Activated CD8-positive, alpha-beta T cell treated with anti-CD3 and anti-CD28 coated beads, Interleukin-2, amount 10 ng/mL, durations not matched to agents 7 days and 5 days (primary cell): ENCODE data around the gene TNRC6C. TPM values are rescaled to one million over a fixed set of nuclear protein-coding genes. Genes with fewer than 3 reads are reported as not detected.
A peak's percentile ranks its signal among the peaks of the same experiment; 100 is the strongest.

Source experiments
- ATAC-seq: fragments of 150-1000 bp; cut with Tn5 transposase; one replicate; pipeline ENCODE4 v1.10.0; 2021; ENCODE audit warnings: moderate library complexity
- CTCF ChIA-PET: fragments of 350-600 bp; sonication (Branson Sonifier 250); formaldehyde crosslinking; loops from one replicate; lab custom pipeline; 2021; ENCODE audit warnings: antibody characterized with exemption; lab: Charles Lee
- POLR2A ChIA-PET: fragments of 350-600 bp; sonication (Branson Sonifier 250); formaldehyde crosslinking; loops from one replicate; lab custom pipeline; 2021; ENCODE audit warnings: antibody characterized with exemption; lab: Charles Lee
- DNase-seq: peaks from one replicate; pipeline ENCODE4 v3.0.0-alpha.2; 2020
- H3K27ac Mint-ChIP-seq: one replicate; pipeline ENCODE4 v1.8.0; 2021; ENCODE audit warnings: mild to moderate bottlenecking, mixed read lengths
- H3K27me3 Mint-ChIP-seq: one replicate; pipeline ENCODE4 v1.8.0; 2021; ENCODE audit warnings: low read depth, mixed read lengths
- H3K36me3 Mint-ChIP-seq: one replicate; pipeline ENCODE4 v1.8.0; 2021; ENCODE audit warnings: low read depth, mixed read lengths
- H3K4me1 Mint-ChIP-seq: one replicate; pipeline ENCODE4 v1.8.0; 2021; ENCODE audit warnings: low read depth, mixed read lengths
- H3K4me3 Mint-ChIP-seq: one replicate; pipeline ENCODE4 v1.8.0; 2021; ENCODE audit warnings: mild to moderate bottlenecking, mixed read lengths
- H3K9me3 Mint-ChIP-seq: one replicate; pipeline ENCODE4 v1.8.0; 2022; ENCODE audit warnings: mixed read lengths; ENCODE audit not compliant: insufficient read depth
- total RNA-seq, 2 experiments: library from RNA; stranded (reverse); gene quantifications; one replicate each; pipeline ENCODE4 v1.2.3, GENCODE V29; 2021

Gene TNRC6C
- total RNA-seq, 2 experiments from 2014 or later: 33.3 to 36.2 TPM

GRCh38 chr17:78124081-78124835 lies 165.8 kb downstream of the TNRC6C start:
- no peak for DNase-seq
- peaks cover 72% of the 10 kb centered on the region for H3K36me3 Mint-ChIP-seq
- ATAC-seq: no peak
- H3K4me1 Mint-ChIP-seq: peaks cover 67% of the 10 kb centered on the region
- no peaks in the 10 kb centered on the region for H3K9me3 Mint-ChIP-seq
- POLR2A ChIA-PET: interaction anchor here (1.2 to 13.9 kb wide), 4 partner anchors 10 to 52 kb away, joined by 4 to 182 read pairs (median 20); no protein-coding TSS in a partner anchor
- H3K4me3 Mint-ChIP-seq: peak overlapping the region; percentile 63
- no peaks in the 10 kb centered on the region for H3K27me3 Mint-ChIP-seq
- CTCF ChIA-PET: interaction anchor here (0.8 to 11.1 kb wide), 4 partner anchors 11 to 127 kb away, joined by 3 to 133 read pairs (median 8); no protein-coding TSS in a partner anchor
- peak overlapping the region; percentile 82 for H3K27ac Mint-ChIP-seq

DNA sequence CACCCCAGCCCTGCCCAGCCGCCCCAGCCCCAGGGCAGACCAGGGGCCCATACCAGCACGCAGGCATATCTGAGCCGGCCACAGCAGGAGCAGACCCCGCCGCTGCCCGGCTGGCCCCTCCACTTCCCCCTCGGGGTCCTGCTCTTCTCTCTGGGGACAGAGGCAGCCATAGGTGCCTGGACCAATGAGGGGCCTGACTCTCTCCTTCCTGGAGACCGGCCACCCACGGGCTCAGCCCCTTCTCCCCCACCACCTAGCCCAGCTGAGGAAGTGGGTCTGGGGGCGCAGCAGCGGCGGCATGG lies 166.3 kb downstream of the TNRC6C start:
- ChIA-PET POLR2A (interaction anchor here (1.2 to 13.9 kb wide), 4 partner anchors 10 to 52 kb away, joined by 4 to 182 read pairs (median 20); no protein-coding TSS in a partner anchor), CTCF (interaction anchor here (0.8 to 11.1 kb wide), 4 partner anchors 11 to 127 kb away, joined by 3 to 133 read pairs (median 8); no protein-coding TSS in a partner anchor)
- H3K9me3 Mint-ChIP-seq: no peaks in the 10 kb centered on the region
- no peak for ATAC-seq
- peaks cover 70% of the 10 kb centered on the region for H3K4me1 Mint-ChIP-seq
- peak overlapping the region; percentile 67 for H3K27ac Mint-ChIP-seq
- no peak for DNase-seq
- H3K4me3 Mint-ChIP-seq: peak overlapping the region; percentile 93
- no peaks in the 10 kb centered on the region for H3K27me3 Mint-ChIP-seq
- peaks cover 71% of the 10 kb centered on the region for H3K36me3 Mint-ChIP-seq

DNA sequence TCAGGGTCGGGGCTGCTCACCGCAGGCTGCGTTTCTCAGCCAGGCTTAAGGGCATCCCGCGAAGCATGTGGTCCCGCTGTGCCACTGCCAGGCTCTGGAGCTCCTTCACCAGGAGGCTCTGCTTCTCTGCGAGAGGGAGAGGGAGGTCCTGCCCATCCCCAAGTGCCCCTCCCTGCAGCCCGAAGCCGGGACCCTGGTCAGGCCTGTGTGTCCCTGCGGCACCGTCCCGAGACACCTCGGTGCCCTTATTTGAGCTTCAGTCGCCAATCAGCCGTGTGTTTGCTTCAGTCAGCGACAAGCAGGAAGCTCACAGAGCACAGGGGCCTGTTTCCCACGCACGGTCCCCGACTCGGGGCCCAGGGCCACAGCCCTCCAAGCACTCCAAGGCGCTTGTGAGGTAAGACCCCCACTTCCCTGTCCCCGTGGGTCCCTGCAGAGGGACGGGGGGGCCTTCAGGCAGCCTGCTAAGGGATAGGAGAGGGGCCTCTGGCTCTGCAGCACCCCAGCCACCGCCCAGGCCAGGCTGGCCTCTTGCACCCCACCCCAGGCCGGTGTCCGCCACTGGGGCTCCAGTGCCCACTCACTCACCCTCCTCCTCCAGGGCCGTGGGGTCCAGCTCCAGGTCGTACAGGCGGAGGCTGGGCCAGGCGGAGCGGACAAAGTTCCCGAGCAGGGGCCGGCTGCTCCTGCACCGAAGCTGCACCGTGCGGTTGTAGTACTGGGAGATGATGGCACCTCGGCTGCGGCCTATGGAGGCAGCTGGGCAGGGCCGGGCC lies 166.8 kb downstream of the TNRC6C start:
- ChIA-PET POLR2A (interaction anchor here (1.0 to 13.9 kb wide), 5 partner anchors 11 to 51 kb away, joined by 3 to 182 read pairs (median 4); no protein-coding TSS in a partner anchor), CTCF (interaction anchor here (0.8 to 11.1 kb wide), 6 partner anchors 11 to 126 kb away, joined by 3 to 133 read pairs (median 8); no protein-coding TSS in a partner anchor)
- ATAC-seq (no peak), DNase-seq (peak; percentile 63)
- peak overlapping the region; percentile 90 for H3K27ac Mint-ChIP-seq
- no peaks in the 10 kb centered on the region for H3K9me3 Mint-ChIP-seq
- peaks cover 73% of the 10 kb centered on the region for H3K4me1 Mint-ChIP-seq
- peaks cover 72% of the 10 kb centered on the region for H3K36me3 Mint-ChIP-seq
- H3K4me3 Mint-ChIP-seq: peak overlapping the region; percentile 93
- H3K27me3 Mint-ChIP-seq: no peaks in the 10 kb centered on the region

GRCh38 chr17:78125976-78126894 lies 167.7 kb downstream of the TNRC6C start:
- POLR2A ChIA-PET: interaction anchor here (0.6 to 13.9 kb wide), 6 partner anchors 7 to 643 kb away, joined by 3 to 182 read pairs (median 8); no protein-coding TSS in a partner anchor
- peaks cover 71% of the 10 kb centered on the region for H3K36me3 Mint-ChIP-seq
- no peaks in the 10 kb centered on the region for H3K27me3 Mint-ChIP-seq
- H3K9me3 Mint-ChIP-seq: no peaks in the 10 kb centered on the region
- no peak for ATAC-seq
- H3K27ac Mint-ChIP-seq: peak overlapping the region; percentile 90
- no peak for DNase-seq
- CTCF ChIA-PET: interaction anchor here (0.7 to 11.1 kb wide), 4 partner anchors 10 to 725 kb away, joined by 3 to 133 read pairs (median 17); no protein-coding TSS in a partner anchor
- peaks cover 65% of the 10 kb centered on the region for H3K4me1 Mint-ChIP-seq
- peak overlapping the region; percentile 93 for H3K4me3 Mint-ChIP-seq

DNA sequence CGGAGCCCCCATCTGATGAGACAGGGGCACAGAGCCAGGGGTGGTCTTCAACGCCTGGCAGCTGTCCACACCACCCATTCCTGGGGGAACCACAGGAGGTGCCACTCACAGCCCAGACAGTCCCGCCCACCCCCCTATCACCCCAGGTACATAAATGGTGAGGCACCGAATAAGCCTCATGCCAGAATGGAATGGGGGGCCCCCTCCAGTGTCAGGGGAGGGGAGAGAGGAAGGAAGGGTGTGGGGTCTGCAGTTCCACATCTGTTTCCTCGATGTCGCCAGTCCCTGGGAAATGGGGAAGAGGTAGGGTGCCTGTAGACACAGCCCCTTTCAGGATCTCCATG lies 168.4 kb downstream of the TNRC6C start:
- CTCF ChIA-PET: interaction anchor here (0.7 to 11.1 kb wide), 4 partner anchors 9 to 726 kb away, joined by 3 to 133 read pairs (median 20); no protein-coding TSS in a partner anchor
- DNase-seq: no peak
- ATAC-seq: no peak
- H3K9me3 Mint-ChIP-seq: no peaks in the 10 kb centered on the region
- H3K4me3 Mint-ChIP-seq: peak overlapping the region; percentile 93
- peaks cover 66% of the 10 kb centered on the region for H3K36me3 Mint-ChIP-seq
- H3K4me1 Mint-ChIP-seq: peaks cover 58% of the 10 kb centered on the region
- peak overlapping the region; percentile 90 for H3K27ac Mint-ChIP-seq
- POLR2A ChIA-PET: interaction anchor here (0.6 to 13.9 kb wide), 8 partner anchors 8 to 643 kb away, joined by 3 to 182 read pairs (median 4); no protein-coding TSS in a partner anchor
- H3K27me3 Mint-ChIP-seq: no peaks in the 10 kb centered on the region

- Mint-ChIP-seq H3K9me3 (no peaks in the 10 kb centered on the region), H3K36me3 (peaks cover 63% of the 10 kb centered on the region), H3K4me3 (peak overlapping the region; percentile 93), H3K27me3 (no peaks in the 10 kb centered on the region), H3K27ac (peak overlapping the region; percentile 90), H3K4me1 (peaks cover 53% of the 10 kb centered on the region)
- POLR2A ChIA-PET: interaction anchor here (0.6 to 13.9 kb wide), 11 partner anchors 8 to 746 kb away, joined by 3 to 182 read pairs (median 4); no protein-coding TSS in a partner anchor
- CTCF ChIA-PET: interaction anchor here (1.4 to 11.1 kb wide), 3 partner anchors 9 to 48 kb away, joined by 9 to 133 read pairs (median 31); no protein-coding TSS in a partner anchor
- ATAC-seq (peak; percentile 18), DNase-seq (peak; percentile 87)
Observed at GRCh38 chr17:78127239-78127887, 168.9 kb downstream of the TNRC6C start.

DNA sequence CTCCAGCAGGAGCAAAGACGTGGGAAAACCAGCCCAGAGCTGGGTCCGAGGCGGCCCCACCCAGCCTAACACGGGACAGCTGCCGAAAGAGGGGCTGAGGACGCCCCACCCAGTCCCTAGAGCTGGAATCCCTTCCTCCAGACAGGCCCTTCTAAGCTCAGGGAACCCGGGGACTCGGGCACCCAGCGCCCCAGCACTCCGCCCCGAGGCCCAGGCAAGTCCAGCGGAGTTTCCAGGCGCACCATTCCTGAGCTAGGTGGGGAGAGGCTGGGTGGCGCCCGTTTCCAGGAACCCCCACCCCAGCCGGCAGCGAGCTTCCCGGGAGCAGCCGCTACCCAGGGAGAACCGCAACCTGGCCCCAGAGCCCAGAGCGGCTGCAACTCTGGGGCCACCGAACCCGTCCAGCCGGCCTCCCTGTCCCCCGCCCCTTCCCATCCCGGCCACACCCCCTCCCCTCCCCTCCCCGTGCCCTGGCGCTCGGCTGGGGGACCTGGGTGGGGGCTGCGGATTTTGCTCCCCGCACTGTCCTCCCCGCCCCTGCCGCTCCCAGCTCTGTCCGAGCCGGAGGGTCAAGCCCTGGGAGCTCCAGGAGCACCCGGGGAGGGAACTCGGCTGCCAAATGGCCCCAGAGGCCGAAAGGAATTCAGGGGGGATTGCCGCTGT lies 169.5 kb downstream of the TNRC6C start:
- ATAC-seq (no peak), DNase-seq (no peak)
- Mint-ChIP-seq H3K27me3 (no peaks in the 10 kb centered on the region), H3K36me3 (peaks cover 62% of the 10 kb centered on the region), H3K4me3 (peak overlapping the region; percentile 93), H3K27ac (peak overlapping the region; percentile 90), H3K9me3 (no peaks in the 10 kb centered on the region), H3K4me1 (peaks cover 52% of the 10 kb centered on the region)
- ChIA-PET POLR2A (interaction anchor here (0.6 to 13.9 kb wide), 8 partner anchors 9 to 747 kb away, joined by 3 to 182 read pairs (median 4); no protein-coding TSS in a partner anchor), CTCF (interaction anchor here (1.4 to 11.1 kb wide), 3 partner anchors 8 to 47 kb away, joined by 9 to 133 read pairs (median 31); no protein-coding TSS in a partner anchor)

DNA sequence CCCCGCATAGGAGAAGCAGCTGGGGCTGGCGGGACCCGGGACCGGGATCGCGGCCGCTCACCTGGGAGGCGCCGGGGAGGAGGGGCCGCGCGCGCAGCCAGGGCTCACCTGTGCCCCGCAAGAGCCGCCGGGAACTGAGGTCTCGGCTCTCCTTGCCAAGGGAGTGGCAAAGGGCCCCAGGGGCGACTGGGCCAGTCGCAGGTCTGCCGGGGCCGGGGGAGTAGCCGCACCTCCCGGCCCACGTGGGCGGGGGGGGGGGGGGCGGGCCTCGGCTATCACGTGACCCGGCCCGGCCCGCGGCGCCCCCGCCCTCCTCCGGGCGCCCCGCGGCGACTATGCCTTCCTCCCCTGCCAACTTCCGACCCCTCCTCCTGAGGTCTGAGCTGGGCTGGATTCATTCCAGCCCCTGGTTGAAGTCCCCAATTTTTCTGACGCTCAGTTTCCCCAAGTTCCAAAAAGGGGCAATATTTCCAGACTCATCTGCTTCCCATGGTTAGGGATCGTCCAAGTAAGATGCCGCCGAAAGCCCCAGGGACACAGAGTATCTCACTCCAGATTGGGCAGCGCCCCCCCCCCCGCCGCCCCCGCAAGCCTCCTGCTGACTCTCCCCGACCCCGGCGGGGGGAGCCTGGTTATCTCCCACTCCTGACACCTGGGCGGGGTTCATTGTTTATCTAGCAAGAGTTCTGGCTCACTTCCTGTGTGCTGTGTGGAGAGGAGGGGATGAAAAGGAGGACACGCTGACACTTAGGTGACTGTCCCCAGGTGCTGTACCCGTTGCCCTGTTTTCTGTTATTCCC lies 170.2 kb downstream of the TNRC6C start, which contains the start of gene TMC6:
TMC6 (minus strand) TSS at position 205 of the 800 bp plus-strand sequence. CDS start 1,923 bp downstream, outside the sequence.
- no peaks in the 10 kb centered on the region for H3K27me3 Mint-ChIP-seq
- ChIA-PET POLR2A (interaction anchor here (1.8 to 13.9 kb wide), 5 partner anchors 8 to 18 kb away, joined by 5 to 182 read pairs (median 36); no protein-coding TSS in a partner anchor), CTCF (interaction anchor here (6.0 to 11.1 kb wide), 2 partner anchors 7 to 47 kb away, joined by 31 to 133 read pairs; no protein-coding TSS in a partner anchor)
- DNase-seq: peak; percentile 81
- H3K4me1 Mint-ChIP-seq: peaks cover 52% of the 10 kb centered on the region
- peak; percentile 16 for ATAC-seq
- peak within 1 kb of the TSS; percentile 99 for H3K4me3 Mint-ChIP-seq
- H3K27ac Mint-ChIP-seq: peak within 1 kb of the TSS; percentile 99
- no peaks in the 10 kb centered on the region for H3K9me3 Mint-ChIP-seq
- H3K36me3 Mint-ChIP-seq: peaks cover 62% of the 10 kb centered on the region
